Stimulated activated CD4-positive, alpha-beta T cell treated with anti-CD3 and anti-CD28 coated beads, Interleukin-4, amount 100 ng/mL, for 24 hours (primary cell): Measurements from ENCODE around the gene NLGN1.

Source experiments
- DNase-seq: peaks from one replicate; pipeline ENCODE4 v3.0.0-alpha.2; 2020

The NLGN1 gene

DNA sequence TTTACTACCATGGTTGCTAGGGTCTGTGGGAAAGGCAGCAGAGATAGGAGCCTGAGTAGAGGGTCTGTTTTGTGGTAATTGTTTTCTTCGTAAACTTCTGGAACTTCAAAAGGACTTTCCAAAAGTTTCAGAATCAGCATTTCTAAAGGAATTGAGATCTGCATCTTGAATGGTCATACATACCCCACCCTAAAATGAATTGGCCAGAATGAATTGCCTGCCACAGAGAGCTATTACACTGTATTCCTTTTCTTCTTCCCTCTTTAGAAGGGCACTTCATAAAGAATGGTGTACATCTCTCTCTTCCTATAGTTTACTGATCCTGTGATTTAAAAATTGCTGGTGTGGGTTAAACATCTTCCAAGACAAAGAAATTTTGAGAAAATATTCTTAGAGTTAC lies 525.7 kb downstream of the NLGN1 start:
- DNase-seq, result no peak

DNA sequence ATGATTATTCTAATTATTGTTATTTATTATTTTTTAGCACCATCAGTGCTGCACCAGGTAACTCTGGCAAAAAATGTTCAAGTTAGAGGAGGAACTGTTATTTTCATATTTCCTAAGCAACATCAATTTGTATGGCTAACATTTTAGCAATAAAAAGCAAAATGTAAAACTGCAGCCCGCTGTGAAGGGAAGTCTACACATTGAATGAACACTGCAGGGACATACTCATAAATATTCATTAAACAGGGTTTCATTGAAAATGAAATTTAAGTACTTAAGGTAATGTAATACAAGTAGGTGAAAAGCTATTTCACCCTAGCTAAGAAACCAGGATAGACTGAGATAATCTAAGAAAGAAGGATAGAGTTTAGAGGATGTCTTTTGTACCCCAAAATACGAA lies 532.7 kb downstream of the NLGN1 start:
- DNase-seq, result no peak

DNA sequence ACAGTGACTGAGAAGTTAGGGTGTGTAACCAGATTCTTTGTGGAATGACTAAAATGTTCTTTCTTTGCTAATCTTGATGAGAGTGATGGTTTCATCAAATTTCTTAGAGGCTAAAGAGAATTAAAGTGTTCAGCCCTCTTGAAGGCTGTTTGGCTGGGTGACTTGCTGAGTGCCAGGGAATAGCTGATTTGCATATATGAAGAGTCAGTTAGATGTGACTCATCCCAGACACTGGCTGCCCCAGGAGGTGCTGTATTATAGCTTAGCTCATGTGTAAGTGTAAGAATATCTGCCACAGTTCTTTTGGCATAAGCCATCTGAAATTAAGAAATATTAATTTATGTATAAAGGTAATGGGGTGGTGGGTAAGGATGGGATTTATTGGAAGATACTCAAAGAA lies 535.1 kb downstream of the NLGN1 start:
- DNase-seq, result no peak

DNA sequence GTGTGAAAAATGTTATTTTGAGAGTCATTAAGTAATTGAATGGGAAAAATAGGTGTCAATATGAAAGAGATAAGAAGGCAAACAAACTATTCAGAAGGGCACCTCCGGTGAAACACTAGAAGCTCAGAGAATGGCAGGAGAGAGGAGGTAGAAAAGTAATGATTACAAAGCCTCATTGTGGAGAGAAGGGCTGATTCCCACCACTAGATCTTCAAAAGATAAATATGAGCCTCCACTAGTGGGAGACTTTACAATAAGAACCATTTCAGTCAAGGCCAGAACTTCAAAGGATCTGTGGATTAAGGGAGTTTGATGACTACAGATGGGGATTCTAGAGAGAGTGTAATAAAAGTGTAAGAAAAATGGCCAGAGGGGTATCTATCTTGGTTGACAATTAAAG lies 535.6 kb downstream of the NLGN1 start:
- DNase-seq, result no peak

DNA sequence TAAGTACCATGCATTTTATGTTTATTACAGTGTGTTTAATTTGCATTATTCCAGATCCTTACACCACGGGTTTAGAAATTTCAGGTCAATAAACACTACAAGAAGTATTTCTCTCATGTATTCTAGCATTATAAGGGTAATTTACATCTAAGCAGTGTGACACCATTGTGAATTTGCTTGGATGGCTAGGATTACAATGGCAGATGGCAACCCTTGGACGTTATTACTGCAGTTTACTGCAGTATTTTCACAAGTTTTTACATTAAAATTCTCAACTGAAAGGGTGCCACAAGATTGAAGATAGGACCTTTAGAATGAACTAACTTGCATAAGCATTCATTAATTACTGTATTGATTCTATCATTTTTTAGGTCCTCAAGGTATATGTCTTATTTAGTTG lies 538.8 kb downstream of the NLGN1 start:
- no peak for DNase-seq

DNA sequence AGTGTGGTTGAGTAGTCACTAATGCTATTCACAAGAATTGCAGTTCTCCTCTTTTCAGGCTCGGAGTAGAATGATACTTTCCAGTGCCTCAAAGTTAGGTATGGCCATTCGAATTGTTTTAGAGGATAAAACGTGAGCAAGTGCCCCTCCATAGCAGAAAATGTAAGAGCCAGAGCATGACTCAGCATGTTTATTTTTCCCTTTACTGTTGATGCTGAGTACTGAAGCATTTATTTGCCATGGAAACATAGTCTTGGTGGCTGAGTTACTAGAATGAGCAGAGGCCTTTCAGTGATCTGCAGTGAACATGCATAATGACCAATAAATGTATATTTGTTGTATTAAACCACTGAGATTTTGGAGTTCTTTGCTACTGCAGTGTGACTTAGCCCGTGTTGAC lies 540.6 kb downstream of the NLGN1 start:
- no peak for DNase-seq

DNA sequence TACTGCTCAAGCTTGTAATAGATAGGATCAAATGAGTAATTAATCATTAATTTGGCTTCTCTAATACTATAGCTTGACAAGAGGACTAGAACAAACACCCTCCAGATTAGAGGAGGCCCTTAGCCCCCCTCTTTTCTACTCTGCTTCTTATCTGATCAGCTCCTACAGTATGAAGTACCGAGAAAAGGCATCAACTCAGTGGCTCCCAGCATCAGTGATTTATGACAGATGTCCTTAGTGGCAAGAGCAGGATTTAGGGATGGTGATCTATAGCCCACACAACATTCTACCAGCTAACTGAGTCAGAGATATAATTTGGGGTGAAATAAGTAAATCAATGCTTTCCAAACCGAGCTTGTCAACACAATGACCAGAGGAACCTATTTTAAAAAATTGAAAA lies 541.1 kb downstream of the NLGN1 start:
- no peak for DNase-seq

DNA sequence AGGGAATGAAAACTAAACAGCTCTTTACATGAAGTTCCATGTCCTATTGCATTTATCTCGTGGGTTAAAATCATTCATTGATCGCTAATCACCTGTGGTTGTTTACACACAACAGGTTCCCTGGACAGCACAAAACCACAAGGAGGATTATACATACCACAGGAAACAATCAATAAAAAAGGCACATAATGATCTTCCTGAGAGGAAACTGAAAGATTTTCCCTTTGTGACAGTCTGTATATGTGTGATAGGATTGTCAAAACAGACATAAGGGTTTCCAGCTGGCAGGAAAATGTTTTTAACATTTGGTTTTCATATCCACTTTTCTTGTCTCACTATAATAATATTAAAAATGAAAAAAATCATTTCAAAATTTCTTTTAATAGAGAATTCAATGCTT lies 541.8 kb downstream of the NLGN1 start:
- DNase-seq, result no peak

DNA sequence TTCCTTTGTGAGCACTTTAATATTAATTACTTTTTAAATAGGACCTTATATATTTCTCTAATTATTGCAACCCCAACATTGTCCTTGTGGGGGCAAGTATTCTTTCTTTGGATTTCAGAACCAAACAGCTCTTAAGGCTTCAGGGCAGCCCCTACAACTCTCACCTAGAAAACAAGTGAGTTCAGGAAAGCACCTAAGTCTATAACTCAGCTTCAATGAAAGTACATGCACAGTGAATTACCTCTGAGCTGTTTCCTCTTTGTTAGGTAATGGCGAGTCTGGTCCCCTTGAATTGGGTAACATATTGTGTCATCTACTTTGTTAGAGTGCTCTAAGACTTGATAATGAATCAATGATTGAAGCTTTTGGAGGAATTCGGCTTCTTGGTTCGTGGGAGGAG lies 545.7 kb downstream of the NLGN1 start:
- DNase-seq, result no peak

DNA sequence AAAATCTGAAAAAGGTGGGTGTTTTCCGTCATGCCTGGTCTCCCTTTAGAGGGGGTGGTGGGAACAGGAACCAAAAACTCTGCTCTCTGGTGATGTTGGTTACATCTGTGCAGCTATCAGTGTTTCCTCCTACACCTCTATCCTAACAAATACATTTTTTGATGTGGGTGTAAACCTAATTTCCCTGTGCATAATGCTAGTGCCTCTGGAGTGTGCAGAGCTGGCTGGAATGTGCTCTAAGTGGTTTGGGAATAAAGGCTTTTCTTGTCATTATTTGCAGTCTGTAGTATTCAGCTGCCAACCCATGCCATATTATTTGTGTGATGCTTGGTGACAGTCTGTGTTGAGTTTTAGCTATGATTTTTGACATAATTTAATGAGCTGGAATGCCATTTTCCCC lies 547.6 kb downstream of the NLGN1 start:
- no peak for DNase-seq

DNA sequence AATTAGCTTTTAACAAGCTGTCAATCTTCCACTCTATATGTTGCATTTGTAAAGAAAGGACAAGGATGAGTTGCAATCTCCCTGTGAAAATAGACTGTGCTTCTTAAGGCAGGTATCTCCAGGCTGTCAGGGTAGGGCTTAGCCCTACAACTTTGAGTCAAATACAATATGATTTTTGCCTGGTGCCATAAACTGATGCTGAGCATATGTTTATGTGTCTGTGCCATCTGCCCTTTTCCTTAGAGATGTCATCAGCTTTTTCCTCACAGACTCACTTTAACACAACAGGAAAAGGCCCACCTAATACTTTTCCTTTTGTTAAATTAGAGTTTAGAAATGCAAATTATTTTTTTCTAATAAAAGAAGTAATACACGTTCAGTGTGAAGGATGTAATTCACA lies 548.3 kb downstream of the NLGN1 start:
- DNase-seq, result no peak

DNA sequence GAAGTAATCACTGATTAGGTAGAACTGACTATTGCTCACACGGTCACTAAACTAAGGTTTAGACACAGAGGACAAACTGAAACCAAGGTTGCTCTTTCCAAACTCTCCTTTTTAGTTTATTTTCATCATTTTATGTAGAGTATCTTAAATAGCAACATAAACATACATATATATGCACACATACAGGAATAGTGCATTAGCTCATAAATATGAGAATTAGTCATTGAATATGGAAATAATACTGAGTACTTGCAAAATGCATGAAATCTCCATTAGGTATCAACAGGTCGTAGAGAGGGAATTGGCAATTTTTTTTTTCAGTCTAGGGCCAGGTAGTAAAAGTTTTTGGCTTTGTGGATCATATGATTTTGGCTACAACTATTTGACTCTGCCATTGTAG lies 557.1 kb downstream of the NLGN1 start:
- DNase-seq, result no peak

DNA sequence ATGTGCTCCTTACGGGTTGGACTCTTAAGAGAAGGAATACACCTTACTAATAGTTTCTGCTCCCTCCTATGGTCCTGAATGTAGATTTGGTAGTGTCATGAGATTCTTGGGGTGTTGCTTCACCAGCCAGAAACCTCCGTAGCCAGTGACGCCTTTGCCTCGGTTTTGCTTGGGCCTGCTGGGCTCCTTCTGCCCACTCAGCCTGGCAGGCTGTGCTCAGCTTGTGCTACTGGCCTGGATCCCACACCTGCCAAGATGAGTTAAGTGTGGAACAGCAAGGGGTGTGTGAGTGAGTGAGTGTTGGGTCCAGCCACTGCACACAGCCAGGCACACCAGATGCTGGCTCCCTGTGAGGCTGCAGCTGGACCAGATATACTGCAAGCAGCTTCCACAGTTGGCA lies 560.1 kb downstream of the NLGN1 start:
- no peak for DNase-seq

DNA sequence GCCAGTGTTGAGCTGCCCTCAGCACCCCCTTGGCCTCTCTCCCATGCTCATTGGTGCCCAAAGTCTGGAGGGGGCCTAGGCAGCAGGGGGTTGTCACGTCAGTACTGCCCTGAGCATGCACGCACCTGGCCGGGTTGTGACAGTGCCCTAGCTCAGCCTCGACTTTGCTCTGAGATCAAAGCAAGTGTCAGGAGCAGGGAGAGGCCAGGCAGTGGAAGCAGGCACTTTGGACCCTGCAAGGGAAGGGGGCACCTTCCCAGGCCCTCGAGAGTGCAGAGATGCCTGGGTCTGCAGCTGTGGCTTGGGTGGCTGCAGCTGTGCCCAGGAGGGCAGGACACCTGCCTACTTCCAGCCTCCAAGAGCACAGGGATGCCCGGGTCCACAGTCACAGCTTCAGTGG lies 561.3 kb downstream of the NLGN1 start:
- no peak for DNase-seq

DNA sequence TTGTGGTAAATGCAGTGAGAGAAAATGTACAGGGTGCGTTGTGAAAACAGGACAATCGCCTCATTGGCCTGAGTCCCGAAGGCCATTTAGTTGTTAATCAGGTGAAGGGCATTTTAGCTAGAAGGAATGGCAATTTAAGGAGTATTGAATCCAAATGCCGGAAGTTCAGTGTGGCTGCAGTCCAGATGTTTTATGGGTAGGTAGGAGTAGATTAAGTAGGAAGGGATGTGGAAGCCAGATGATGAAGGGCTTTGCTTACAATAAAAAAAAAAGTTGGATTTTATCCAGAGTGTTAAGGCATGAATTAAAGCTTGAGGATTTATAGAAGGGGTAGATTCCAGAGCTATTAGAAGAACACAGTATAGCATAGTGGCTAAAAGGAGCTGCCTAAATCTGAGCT lies 572.7 kb downstream of the NLGN1 start:
- no peak for DNase-seq

DNA sequence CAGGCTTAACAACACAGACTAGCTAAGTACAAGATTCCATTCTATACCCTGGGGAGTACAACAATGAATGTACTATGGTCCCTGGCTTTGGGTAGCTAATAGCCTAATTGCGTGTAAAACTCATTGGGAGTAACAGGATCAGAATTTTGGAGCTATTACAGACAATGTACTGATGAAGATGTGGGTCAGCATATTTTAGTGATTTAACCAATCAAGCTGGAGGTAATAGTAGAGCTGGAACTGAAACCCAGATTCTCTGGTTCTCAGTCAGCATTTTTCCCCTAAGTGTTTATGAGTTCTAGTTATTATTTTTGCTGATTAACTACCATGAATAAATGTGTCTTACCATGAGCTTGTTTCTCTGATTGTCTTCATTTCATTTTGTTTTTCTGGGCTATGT lies 578.7 kb downstream of the NLGN1 start:
- DNase-seq, result no peak

DNA sequence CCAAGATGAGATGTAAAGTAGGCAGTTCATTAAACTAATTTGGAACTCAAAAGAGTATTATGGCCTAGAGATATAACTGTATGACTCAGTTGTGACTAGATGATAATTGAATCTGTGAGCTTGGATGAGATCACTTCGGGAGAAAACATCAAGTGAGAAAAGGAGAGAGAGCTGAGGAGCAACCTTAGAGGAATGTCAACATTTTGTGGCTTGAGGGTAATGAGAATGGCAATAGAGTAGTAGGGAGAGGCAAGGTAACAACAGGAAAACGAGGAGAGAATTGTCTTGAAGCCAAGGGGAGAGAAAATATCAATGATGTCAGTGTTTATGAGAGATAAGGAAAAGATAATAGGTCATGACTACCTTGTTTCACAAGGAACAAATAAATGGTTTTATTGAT lies 580.2 kb downstream of the NLGN1 start:
- DNase-seq, result no peak

DNA sequence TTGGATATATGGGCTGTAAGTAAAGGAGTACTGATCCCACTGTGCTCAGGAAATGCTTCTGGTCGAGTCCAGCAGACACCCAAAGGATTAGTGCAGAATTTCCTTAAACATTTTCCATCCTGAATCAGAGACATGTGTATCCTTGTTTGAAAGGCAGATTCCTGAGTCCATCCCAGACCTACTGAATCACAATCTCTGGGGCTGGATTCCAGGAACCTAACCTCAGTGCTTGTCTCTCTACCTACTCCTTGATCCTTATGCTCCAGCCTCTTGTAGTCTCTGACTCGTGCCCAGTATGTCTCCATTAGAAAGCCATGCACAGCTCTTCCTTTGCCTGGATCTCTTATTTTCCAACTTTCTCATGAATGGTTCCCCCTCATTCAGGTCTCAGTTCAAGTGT lies 585.8 kb downstream of the NLGN1 start:
- no peak for DNase-seq

DNA sequence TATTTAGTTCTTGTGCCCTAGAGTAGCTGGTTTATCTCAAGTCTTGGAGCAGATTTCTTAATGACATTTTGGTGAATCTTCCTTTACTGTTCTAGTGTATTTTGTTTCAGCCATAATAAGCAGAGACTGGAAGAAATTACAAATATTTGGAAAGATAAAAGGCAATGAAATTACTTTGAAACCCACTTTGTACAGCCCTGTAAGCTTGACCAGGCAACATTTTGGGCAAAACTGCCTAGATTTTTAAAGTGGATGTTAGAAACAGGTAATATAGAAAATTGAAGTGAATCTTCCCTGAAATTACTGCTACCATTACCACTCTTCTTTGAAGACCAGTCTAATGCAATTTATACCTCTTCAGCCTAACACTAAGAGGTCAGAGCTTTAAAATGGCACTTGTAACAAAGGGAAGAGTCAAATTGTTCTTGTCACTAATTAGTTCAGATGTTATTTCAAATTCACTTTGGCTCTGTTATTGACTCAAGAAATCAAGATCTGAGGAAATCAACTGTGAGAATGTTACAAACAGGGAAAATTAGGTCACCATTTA lies 589.4 kb downstream of the NLGN1 start:
- DNase-seq, result no peak

DNA sequence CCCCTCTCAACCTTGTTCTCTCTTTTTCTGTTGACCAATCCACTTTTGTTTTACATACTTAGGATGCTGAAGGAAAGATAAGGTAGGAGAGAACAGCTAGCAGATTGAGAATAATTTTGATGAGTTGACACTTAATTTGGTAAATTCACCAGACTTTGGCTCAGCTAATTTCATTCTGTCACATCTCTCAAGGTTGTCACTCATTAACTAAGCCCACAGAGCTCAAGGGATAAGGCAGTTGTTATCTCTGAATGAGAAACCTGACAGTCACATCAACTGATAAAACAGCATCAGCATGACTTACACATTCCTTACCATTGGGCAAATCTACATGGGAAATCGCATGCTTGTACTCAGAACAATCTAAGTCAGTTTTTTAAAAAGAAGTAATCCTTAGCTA lies 591.4 kb downstream of the NLGN1 start:
- DNase-seq, result no peak

DNA sequence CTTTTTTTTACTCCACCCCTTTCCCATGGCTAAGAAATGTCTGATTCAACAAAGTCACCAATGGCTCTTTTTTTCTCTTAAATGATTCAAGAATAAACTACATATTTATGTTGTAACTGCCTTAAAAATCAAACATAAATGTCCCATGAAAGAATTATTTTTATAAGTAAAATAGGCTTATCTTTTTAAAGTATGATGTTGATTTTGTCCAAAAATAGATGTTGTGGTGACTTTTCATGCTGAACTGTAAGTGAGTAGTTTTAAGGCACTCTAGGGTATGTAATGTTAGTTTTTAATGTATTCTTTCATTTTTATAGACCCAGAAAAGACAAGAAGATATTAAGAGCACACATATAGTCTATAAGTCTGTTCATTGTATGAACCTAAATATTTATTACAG lies 594.9 kb downstream of the NLGN1 start:
- no peak for DNase-seq

DNA sequence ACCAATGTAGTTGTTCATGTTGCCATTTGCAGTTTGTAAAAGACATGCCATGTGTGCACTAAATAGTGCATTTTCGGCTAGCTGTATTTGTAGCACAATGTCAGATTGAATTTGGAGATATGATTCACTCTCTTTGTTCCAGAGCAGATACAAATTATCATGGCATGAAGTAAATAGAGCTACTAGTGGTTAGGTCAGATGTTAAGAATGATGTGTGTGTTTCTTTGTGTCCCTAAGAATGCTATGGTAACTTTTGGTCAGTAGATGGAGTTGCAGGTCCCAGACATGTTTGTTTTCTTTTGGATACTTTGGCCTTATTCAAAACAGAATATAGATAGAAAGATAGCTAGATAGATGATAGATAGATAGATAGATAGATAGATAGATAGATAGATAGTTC lies 595.8 kb downstream of the NLGN1 start:
- DNase-seq, result no peak

DNA sequence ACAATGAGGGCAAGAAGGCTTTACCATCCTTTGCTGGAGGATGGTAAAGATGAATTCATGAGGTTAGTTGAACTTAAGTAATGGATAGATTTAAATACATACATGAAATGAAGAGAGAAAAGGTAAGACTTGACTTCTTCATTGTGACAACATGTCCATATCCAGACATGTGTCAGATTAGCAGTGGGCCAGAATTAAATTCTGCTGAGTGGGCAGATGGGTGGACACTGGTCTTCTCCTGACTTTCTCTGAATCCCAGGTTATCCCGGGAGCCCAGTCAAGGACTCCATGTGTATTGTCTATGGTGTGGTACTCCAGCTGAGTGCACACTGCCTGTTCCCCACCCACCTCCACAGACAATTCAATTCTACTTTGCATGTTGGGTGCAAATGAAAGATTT lies 603.1 kb downstream of the NLGN1 start:
- DNase-seq, result no peak

DNA sequence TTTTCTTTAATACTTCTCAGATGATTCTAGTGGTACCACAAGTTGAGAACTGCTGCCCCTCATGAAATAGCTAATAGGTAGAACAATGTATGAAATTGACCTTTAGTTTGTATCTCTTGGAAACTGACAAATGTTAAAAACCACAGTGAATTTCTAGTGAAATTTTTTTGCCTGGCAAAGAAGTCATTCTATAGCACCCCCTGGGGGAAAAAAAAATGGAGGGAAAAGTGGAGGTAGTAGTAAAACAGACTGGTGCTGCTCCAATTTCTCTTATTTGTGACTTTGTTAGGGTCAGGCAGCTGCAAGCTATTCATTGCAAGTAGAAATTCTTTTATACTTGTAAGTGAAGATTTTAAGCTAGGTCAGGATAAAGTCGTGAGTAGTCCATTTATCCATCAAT lies 605.0 kb downstream of the NLGN1 start:
- no peak for DNase-seq

DNA sequence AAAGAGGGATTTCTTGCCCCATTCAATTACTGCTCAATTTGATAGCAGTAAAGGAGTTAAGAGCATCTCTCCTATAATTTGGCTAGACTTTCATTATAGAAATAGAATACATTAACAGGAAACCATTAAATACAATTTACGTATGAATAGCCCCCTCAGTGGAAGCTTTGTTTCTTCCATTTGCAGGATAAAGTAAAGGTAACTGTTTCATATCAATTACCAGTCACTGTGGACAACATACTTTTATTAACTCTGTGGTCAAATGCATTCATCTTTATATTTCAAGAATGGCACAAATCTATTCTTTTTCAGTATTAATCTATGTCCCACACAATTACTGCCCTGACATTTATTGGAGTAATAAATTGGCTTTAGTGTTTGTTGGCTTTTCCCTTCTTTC lies 613.4 kb downstream of the NLGN1 start:
- no peak for DNase-seq

DNA sequence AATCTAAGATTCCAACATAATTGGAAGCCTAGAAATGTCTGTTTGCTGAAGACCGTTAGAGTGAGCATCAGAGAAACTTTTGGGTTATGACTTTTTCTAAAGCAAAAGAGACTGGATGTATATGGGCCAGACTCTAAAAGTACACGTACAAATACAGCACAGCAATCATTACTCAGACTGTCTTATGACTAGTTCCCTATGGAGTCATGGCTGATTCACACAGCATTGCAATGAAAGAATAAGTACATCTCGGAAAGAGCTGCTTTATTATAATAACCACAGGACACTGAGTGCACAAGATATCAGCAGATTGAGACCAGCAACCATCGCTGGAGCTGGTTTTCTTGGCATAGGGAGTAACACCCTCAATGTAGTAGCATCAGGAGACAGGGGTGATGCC lies 618.6 kb downstream of the NLGN1 start:
- DNase-seq, result no peak
